Natural killer cell (primary cell): Measurements from ENCODE around the gene ZPR1. TPM values are rescaled to one million over a fixed set of nuclear protein-coding genes. Genes with fewer than 3 reads are reported as not detected.

Source experiments
- ATAC-seq, 3 donors: fragments of 150-1000 bp in 2 of 3; fragments of 200-7000 bp in 1 of 3; cut with Tn5 transposase; 1 replicate in 1 of 3; 2 replicates in 2 of 3; pipeline ENCODE4 v1.10.0; 2021; ENCODE audit warnings: mild to moderate bottlenecking in 2 of 3, moderate library complexity in 2 of 3
- DNase-seq, 2 donors: peaks; one replicate each; pipeline versions ENCODE4 v3.0.0 to v3.0.0-alpha.2; 2013 to 2021; ENCODE audit warnings: mixed read lengths in 1 of 2
- H3K27ac ChIP-seq: one replicate; pipeline ENCODE4 v1.5.1; 2013; ENCODE audit warnings: mild to moderate bottlenecking, low read length
- H3K27me3 ChIP-seq: one replicate; pipeline ENCODE4 v1.6.1; 2013; ENCODE audit warnings: low read length; ENCODE audit not compliant: control insufficient read depth, insufficient read depth
- H3K36me3 ChIP-seq: one replicate; pipeline ENCODE4 v1.6.1; 2013; ENCODE audit warnings: low read length; ENCODE audit not compliant: control insufficient read depth, insufficient read depth
- H3K4me1 ChIP-seq: one replicate; pipeline ENCODE4 v1.6.1; 2013; ENCODE audit warnings: low read length; ENCODE audit not compliant: control insufficient read depth, insufficient read depth
- H3K4me3 ChIP-seq: one replicate; pipeline ENCODE4 v1.5.1; 2013; ENCODE audit warnings: low read length
- H3K9me3 ChIP-seq: one replicate; pipeline ENCODE4 v1.6.1; 2013; ENCODE audit warnings: low read length; ENCODE audit not compliant: control insufficient read depth, insufficient read depth
- H3K27ac Mint-ChIP-seq, 2 donors: one replicate each; pipeline ENCODE4 v1.8.0; 2022; ENCODE audit warnings: mild to moderate bottlenecking in 2 of 2, mixed read lengths in 2 of 2, moderate library complexity in 1 of 2
- H3K27me3 Mint-ChIP-seq, 2 donors: one replicate each; pipeline ENCODE4 v1.8.0; 2022; ENCODE audit warnings: low read depth in 2 of 2, mixed read lengths in 2 of 2
- H3K36me3 Mint-ChIP-seq: one replicate; pipeline ENCODE4 v1.8.0; 2022; ENCODE audit warnings: mixed read lengths
- H3K4me1 Mint-ChIP-seq, 2 donors: one replicate each; pipeline ENCODE4 v1.8.0; 2022; ENCODE audit warnings: mixed read lengths in 2 of 2
- H3K4me3 Mint-ChIP-seq: one replicate; pipeline ENCODE4 v1.8.0; 2022; ENCODE audit warnings: mild to moderate bottlenecking, moderate library complexity, mixed read lengths
- H3K9me3 Mint-ChIP-seq, 2 donors: one replicate each; pipeline ENCODE4 v1.8.0; 2022; ENCODE audit warnings: mixed read lengths in 2 of 2
- WGBS: methylation state at CpG from one replicate; pipeline ENCODE4 v1.1.7; 2013; ENCODE audit warnings: missing lambda C conversion rate; ENCODE audit not compliant: insufficient coverage; 5-methylcytosine and 5-hydroxymethylcytosine counted together
- intact Hi-C: fragments of 100-400 bp; cut with micrococcal nuclease; formaldehyde crosslinking; loops from one replicate; pipeline ENCODE4 v1.14.2; 2022
- total RNA-seq, 4 donors: library from RNA; stranded (reverse); fragments of 120-200 nt in 1 of 4; gene quantifications; one replicate each; pipeline versions ENCODE4 v1.2.3 to v1.2.4, GENCODE V29; 2013 to 2022
- TF ChIP-seq, protein P1 (sequence below): fragments of 200-600 bp; IDR thresholded peaks from one replicate; pipeline ENCODE4 v1.8.0; 2022; ENCODE audit warnings: antibody characterized with exemption

Gene ZPR1
- total RNA-seq, 3 donors from 2014 or later (not counting 1 experiment from before 2014, with no cell fraction given), result 92.0 to 107 (median 92.6) TPM

DNA sequence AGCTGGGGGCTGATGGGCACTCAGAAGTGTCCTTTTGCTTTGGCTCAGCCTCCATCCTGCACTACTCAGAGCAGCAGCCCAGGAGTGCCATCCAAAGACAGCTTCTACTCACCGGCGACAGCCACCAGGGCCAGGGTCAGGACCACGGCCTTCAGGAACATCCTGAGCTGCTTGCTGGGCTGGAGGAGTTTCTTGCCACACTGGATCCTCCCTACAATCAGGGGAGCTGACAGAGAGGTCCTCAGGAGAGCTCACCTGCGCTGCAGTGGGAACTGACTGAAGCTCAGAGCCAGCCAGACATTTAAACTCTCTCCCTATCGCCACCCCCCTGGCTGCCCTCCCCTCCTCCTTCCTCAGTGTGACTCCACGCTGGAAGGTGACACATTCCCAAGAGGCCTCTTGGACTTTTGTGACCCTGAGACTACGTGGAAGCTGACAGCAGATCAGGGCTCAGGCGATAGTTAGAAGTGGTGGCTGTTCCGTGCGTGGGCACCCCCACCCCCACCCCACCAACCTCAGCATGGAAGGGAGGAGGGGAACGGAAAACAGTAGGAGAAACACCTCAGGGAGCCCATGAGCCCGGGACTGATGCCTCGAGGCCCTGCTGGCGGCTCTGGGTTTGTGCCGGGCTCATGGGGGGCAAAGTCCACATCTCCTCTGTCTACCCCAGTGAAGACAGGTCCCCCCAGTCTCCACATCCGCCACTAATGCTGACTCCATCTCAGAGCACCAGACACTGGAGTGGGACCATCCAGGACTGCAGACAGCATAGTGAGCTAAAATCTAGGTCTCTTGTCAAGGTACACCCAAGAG is 35.4 kb upstream of the ZPR1 start, which contains the start of gene APOA4:
Gene APOA4, minus strand, starts transcription at position 274 of the 813 bp plus-strand sequence. Its CDS starts 113 bp downstream, at position 161.
- no peaks in the 10 kb centered on the region for H3K27me3 ChIP-seq
- Mint-ChIP-seq H3K4me1 (no peaks in the 10 kb centered on the region), H3K9me3 (no peaks in the 10 kb centered on the region), H3K4me3 (no peak within 1 kb of the TSS), H3K27ac (no peak within 1 kb of the TSS), H3K36me3 (no peaks in the 10 kb centered on the region), H3K27me3 (no peaks in the 10 kb centered on the region)
- H3K9me3 ChIP-seq, result no peaks in the 10 kb centered on the region
- intact Hi-C loops, result no loop called here
- H3K4me1 ChIP-seq, result no peaks in the 10 kb centered on the region
- 87% methylated on average over 15 of the region's 16 CpGs for WGBS
- H3K27ac ChIP-seq, result no peak within 1 kb of the TSS
- TF ChIP-seq, protein P1, sequence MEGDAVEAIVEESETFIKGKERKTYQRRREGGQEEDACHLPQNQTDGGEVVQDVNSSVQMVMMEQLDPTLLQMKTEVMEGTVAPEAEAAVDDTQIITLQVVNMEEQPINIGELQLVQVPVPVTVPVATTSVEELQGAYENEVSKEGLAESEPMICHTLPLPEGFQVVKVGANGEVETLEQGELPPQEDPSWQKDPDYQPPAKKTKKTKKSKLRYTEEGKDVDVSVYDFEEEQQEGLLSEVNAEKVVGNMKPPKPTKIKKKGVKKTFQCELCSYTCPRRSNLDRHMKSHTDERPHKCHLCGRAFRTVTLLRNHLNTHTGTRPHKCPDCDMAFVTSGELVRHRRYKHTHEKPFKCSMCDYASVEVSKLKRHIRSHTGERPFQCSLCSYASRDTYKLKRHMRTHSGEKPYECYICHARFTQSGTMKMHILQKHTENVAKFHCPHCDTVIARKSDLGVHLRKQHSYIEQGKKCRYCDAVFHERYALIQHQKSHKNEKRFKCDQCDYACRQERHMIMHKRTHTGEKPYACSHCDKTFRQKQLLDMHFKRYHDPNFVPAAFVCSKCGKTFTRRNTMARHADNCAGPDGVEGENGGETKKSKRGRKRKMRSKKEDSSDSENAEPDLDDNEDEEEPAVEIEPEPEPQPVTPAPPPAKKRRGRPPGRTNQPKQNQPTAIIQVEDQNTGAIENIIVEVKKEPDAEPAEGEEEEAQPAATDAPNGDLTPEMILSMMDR, result no peak
- H3K36me3 ChIP-seq, result no peaks in the 10 kb centered on the region
- ATAC-seq, result no peak
- no peak within 1 kb of the TSS for H3K4me3 ChIP-seq
- DNase-seq, result no peak

DNA sequence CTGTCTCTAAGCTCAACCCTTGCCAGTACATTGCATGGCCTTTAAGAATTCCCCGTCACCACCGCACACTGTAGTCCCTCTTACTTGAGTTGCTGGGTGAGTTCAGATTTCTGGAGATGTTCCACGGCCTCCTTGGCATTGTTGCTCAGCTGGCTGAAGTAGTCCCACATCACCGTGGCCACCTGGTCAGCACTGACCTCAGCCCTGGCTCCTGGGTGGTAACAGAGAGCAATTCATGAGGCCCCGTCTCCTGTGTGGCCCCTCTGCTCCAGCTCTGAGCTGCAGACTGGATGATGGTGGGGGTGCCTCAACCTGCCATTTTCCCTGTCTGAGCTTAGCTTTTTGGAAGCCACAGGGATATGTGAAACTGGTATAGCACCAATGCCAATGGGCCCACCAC is 34.8 kb upstream of the ZPR1 start:
- ATAC-seq (no peak), DNase-seq (no peak)
- WGBS, result 84% methylated on average over 5 of the region's 5 CpGs
- Histone ChIP-seq H3K36me3 (no peaks in the 10 kb centered on the region), H3K27ac (no peak overlapping the region), H3K27me3 (no peaks in the 10 kb centered on the region), H3K4me3 (no peak overlapping the region), H3K4me1 (no peaks in the 10 kb centered on the region), H3K9me3 (no peaks in the 10 kb centered on the region)
- intact Hi-C loops, result no loop called here
- no peak overlapping the region for H3K27ac Mint-ChIP-seq
- TF ChIP-seq, protein P1, result no peak
- no peaks in the 10 kb centered on the region for H3K36me3 Mint-ChIP-seq
- H3K27me3 Mint-ChIP-seq, result no peaks in the 10 kb centered on the region
- no peaks in the 10 kb centered on the region for H3K4me1 Mint-ChIP-seq
- H3K9me3 Mint-ChIP-seq, result no peaks in the 10 kb centered on the region
- H3K4me3 Mint-ChIP-seq, result no peak overlapping the region

DNA sequence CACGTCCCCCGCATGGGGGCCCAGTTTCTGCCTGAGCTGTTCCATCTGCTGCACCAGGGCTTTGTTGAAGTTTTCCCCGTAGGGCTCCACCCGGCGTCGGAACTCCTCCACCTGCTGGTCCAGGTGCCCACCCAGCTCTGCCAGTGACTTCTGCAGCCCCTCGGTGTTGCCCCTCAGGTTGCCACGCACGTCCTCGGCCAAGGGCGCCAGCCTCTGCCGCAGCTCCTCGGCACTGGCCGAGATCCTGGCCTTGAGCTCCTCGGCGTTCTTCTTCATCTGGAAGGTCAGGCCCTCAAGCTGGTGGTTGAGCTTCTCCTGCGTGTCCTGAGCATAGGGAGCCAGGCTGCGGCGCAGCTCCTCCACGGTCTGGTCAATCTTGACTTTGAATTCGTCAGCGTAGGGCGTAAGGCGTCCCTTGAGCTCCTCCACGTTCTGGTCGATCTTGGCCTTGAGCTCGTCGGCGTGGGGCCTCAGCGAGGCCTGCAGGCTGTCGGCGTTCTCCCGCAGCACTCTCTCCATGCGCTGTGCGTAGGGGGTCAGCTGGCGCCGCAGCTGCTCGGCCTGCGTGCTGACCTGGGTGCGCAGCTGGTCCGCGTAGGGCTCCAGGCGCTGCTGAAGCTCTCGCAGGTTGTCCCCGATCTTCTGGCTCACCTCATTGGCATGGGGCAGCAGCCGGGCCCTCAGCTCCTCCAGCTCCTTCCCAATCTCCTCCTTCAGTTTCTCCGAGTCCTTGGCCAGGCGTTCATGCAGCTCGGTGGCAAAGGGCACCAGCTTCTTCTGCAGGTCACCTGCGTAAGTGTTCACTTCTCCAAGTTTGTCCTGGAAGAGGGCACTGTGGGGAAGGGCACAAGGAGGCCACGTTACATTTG is 33.5 kb upstream of the ZPR1 start:
- no peak overlapping the region for H3K4me3 ChIP-seq

More for the DNA sequence above, 33.5 kb upstream of the ZPR1 start:
- intact Hi-C loops, result no loop called here
- no peaks in the 10 kb centered on the region for H3K9me3 ChIP-seq
- H3K9me3 Mint-ChIP-seq, result no peaks in the 10 kb centered on the region
- H3K27ac Mint-ChIP-seq, result no peak overlapping the region
- DNase-seq, result no peak
- H3K36me3 ChIP-seq, result no peaks in the 10 kb centered on the region
- ATAC-seq, result no peak
- no peak overlapping the region for H3K27ac ChIP-seq
- H3K27me3 ChIP-seq, result no peaks in the 10 kb centered on the region
- TF ChIP-seq, protein P1, result no peak
- H3K27me3 Mint-ChIP-seq, result no peaks in the 10 kb centered on the region
- no peaks in the 10 kb centered on the region for H3K4me1 Mint-ChIP-seq
- H3K36me3 Mint-ChIP-seq, result no peaks in the 10 kb centered on the region
- H3K4me1 ChIP-seq, result no peaks in the 10 kb centered on the region
- no peak overlapping the region for H3K4me3 Mint-ChIP-seq
- WGBS, result 95% methylated on average over 51 of the region's 51 CpGs
